Osteocyte (in vitro differentiated cells): ENCODE data around the gene NINJ2. TPM values are rescaled to one million over a fixed set of nuclear protein-coding genes. Genes with fewer than 3 reads are reported as not detected.
A peak's percentile ranks its signal among the peaks of the same experiment; 100 is the strongest.

Experiments
- DNase-seq: peaks from one replicate; pipeline ENCODE4 v3.0.0; 2021; ENCODE audit warnings: mixed read lengths; ENCODE audit not compliant: unreplicated experiment; ENCODE audit errors: extremely low spot score
- H3K27ac Mint-ChIP-seq: one replicate; pipeline ENCODE4 v1.8.0; 2021; ENCODE audit warnings: mild to moderate bottlenecking, mixed read lengths; ENCODE audit not compliant: unreplicated experiment
- H3K27me3 Mint-ChIP-seq: one replicate; pipeline ENCODE4 v1.8.0; 2021; ENCODE audit warnings: mixed read lengths; ENCODE audit not compliant: unreplicated experiment
- H3K36me3 Mint-ChIP-seq: one replicate; pipeline ENCODE4 v1.8.0; 2021; ENCODE audit warnings: mixed read lengths; ENCODE audit not compliant: unreplicated experiment
- H3K4me1 Mint-ChIP-seq: one replicate; pipeline ENCODE4 v1.8.0; 2021; ENCODE audit warnings: mixed read lengths; ENCODE audit not compliant: unreplicated experiment
- H3K4me3 Mint-ChIP-seq: one replicate; pipeline ENCODE4 v1.8.0; 2021; ENCODE audit warnings: mild to moderate bottlenecking, moderate library complexity, mixed read lengths; ENCODE audit not compliant: unreplicated experiment
- H3K9me3 Mint-ChIP-seq: one replicate; pipeline ENCODE4 v1.8.0; 2021; ENCODE audit warnings: mixed read lengths; ENCODE audit not compliant: unreplicated experiment
- total RNA-seq: library from RNA; stranded (reverse); gene quantifications from 2 replicates; pipeline ENCODE4 v1.2.1, GENCODE V29; 2021
- TF ChIP-seq, protein P1 (sequence below): fragments of 200-600 bp; sonication (generic); IDR thresholded peaks from 2 replicates; pipeline ENCODE4 v1.5.0; 2021; ENCODE audit warnings: antibody characterized with exemption, mild to moderate bottlenecking, moderate library complexity

NINJ2 gene
- total RNA-seq, 1 donor from 2014 or later: 2.3 TPM

DNA sequence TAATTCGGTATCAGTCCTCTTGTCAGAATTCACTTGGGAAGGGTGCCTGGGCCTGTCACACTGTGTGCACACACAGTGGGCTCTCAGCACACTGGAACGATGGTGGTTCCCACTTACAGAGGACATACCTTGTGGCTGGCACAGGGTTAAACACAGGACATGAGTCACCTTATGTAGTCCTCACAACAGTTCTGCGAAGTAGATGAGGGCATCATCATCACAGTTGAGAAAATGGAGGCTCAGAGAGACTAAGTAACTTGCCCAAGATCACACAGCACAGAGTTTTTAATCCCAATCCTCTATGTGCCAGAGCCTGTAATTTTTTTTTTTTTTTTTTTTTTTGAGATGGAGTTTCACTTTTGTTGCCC is 90.7 kb downstream of the NINJ2 start:
- H3K4me3 Mint-ChIP-seq: no peak overlapping the region
- peaks cover 49% of the 10 kb centered on the region for H3K4me1 Mint-ChIP-seq
- DNase-seq: no peak
- peak overlapping the region; percentile 89 for H3K27ac Mint-ChIP-seq
- H3K36me3 Mint-ChIP-seq: peaks cover 2% of the 10 kb centered on the region
- no peaks in the 10 kb centered on the region for H3K9me3 Mint-ChIP-seq
- TF ChIP-seq, protein P1, sequence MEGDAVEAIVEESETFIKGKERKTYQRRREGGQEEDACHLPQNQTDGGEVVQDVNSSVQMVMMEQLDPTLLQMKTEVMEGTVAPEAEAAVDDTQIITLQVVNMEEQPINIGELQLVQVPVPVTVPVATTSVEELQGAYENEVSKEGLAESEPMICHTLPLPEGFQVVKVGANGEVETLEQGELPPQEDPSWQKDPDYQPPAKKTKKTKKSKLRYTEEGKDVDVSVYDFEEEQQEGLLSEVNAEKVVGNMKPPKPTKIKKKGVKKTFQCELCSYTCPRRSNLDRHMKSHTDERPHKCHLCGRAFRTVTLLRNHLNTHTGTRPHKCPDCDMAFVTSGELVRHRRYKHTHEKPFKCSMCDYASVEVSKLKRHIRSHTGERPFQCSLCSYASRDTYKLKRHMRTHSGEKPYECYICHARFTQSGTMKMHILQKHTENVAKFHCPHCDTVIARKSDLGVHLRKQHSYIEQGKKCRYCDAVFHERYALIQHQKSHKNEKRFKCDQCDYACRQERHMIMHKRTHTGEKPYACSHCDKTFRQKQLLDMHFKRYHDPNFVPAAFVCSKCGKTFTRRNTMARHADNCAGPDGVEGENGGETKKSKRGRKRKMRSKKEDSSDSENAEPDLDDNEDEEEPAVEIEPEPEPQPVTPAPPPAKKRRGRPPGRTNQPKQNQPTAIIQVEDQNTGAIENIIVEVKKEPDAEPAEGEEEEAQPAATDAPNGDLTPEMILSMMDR: no peak
- no peaks in the 10 kb centered on the region for H3K27me3 Mint-ChIP-seq

DNA sequence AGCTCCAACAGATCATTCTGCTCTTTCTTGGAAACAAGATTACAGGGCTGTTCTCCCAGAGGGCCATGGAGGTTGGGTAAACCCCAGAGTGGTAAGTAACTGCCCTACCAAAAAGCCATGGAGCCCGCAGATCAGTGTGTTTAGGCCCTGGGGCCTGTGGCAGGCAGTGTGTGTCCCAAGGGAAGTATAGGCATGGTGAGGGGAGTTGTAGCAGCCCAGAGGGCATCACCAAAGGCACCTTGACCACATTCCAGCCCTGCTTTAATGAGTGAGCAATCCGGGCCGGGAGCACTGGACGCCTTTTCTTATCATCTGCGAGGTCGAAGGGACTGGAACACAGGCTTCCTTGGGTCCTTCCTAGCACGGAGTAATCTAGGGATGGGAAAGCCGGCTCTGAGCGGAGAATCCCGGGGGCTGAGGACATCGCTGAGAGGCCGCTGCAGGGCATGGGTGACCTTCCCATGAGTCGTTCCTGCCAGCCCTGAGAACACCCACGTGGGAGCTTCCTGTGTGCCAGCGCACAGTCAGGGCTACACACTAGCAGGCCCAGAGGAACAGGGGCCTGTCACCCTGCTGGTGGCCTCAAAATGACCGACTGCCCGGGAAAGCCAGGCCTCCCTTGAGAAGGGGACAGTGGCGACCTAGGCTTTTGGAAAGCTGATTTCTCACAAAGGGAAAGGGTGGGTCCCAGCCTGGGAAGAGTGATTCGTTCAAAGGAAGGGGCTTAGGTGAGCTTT is 91.3 kb downstream of the NINJ2 start:
- TF ChIP-seq, protein P1: no peak
- no peaks in the 10 kb centered on the region for H3K27me3 Mint-ChIP-seq
- H3K9me3 Mint-ChIP-seq: no peaks in the 10 kb centered on the region
- peaks cover 2% of the 10 kb centered on the region for H3K36me3 Mint-ChIP-seq
- no peak for DNase-seq
- H3K4me1 Mint-ChIP-seq: peaks cover 49% of the 10 kb centered on the region
- peak overlapping the region; percentile 89 for H3K27ac Mint-ChIP-seq
- H3K4me3 Mint-ChIP-seq: no peak overlapping the region

DNA sequence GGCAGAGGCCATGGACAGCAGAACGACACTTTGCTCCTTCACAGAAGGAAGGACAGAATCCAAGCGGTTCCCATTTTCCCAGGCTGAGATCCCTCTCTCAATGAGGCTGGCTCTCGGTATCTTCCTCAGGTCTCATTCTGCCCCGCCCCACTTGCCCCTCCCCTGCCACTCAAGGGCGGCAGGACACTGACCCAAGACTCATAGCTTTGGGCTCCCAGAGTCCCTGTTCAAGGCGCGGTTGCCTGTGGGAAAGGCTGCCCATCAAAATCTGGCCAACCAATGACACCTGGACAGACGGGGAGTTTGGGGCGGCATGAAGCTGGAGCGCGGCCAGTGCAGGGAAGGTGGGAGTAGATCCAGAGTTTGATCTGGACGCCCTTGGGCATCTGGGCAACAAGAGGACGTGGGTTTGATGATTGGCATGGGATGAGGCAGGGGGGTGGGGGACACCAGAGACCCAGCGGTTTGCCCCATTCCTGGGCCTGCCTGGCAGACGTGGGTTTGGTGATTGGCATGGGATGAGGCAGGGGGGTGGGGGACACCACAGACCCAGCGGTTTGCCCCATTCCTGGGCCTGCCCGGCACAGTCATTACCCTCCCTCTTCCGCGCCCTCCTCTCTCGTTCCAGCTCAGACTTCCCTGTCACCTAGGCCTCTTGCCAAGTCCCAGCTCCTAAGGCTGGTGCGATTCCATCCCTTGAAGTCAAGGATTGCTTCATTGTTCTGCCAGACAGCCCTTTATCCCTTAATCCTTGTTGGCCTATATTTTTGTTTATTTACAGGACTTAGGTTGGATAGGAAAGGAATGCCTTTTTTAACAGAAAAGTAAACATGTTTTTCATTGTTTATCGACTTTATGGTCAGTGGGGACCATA is 92.1 kb downstream of the NINJ2 start:
- Mint-ChIP-seq H3K4me3 (peak overlapping the region; percentile 82), H3K27me3 (no peaks in the 10 kb centered on the region), H3K27ac (peak overlapping the region; percentile 89), H3K36me3 (peaks cover 2% of the 10 kb centered on the region), H3K4me1 (peaks cover 44% of the 10 kb centered on the region), H3K9me3 (no peaks in the 10 kb centered on the region)
- TF ChIP-seq, protein P1: no peak
- no peak for DNase-seq

DNA sequence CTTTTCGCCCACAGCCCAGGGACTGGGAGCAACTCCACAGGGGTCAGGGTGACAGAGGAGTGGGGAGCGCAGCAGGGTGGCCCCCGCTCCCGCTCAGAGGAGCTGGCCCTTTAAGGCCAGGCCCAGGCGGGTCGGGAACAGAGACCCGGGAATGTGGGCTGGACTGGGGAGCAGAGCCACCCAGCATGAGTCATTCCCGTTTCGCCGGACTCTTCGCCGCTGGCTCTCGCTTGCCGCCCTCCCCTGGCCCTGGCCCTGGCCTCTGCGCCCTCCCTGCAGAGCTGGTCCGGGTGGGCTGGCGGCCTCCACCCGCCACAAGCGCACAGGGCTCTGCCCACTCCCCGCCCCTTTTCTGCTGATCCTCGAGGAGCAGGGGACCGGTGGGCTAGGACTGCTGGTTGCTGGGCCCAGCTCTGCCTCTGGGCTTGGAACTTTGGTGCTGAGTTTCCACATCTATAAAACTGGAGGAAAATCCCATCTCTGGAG is 92.8 kb downstream of the NINJ2 start:
- DNase-seq: no peak
- Mint-ChIP-seq H3K27me3 (no peaks in the 10 kb centered on the region), H3K9me3 (no peaks in the 10 kb centered on the region), H3K4me1 (peaks cover 37% of the 10 kb centered on the region), H3K36me3 (peaks cover 2% of the 10 kb centered on the region), H3K4me3 (peak overlapping the region; percentile 82), H3K27ac (peak overlapping the region; percentile 89)
- TF ChIP-seq, protein P1: no peak
